OCI-LY3 (cell line): ENCODE data around the gene TBL3.

Experiments used
- H2AFZ ChIP-seq: fragments of 200-600, 300-600 bp; shearing (Covaris generic); 2 replicates; pipeline ENCODE4 v1.6.0; 2014; ENCODE audit warnings: antibody characterized with exemption, low read depth, low read length
- H3K27ac ChIP-seq: fragments of 200-600, 300-600 bp; sonication (generic); 2 replicates; pipeline ENCODE4 v1.5.1; 2014; ENCODE audit warnings: mild to moderate bottlenecking, low read length, moderate library complexity, mixed read lengths
- H3K27me3 ChIP-seq: fragments of 200-600, 300-600 bp; sonication (generic); 2 replicates; pipeline ENCODE4 v1.6.1; 2014; ENCODE audit warnings: low read depth, low read length, mixed read lengths
- H3K36me3 ChIP-seq: fragments of 200-600, 300-600 bp; sonication (generic); replicated peaks from 2 replicates; pipeline ENCODE3; 2014; ENCODE audit warnings: low read depth, low read length, mixed read lengths
- H3K4me1 ChIP-seq: fragments of 300-600, 200-600 bp; sonication (generic); 2 replicates; pipeline ENCODE4 v1.6.1; 2014; ENCODE audit warnings: low read length, mixed read lengths
- H3K4me2 ChIP-seq: fragments of 200-600, 300-600 bp; sonication (generic); 2 replicates; pipeline ENCODE4 v1.6.1; 2014; ENCODE audit warnings: low read length, mixed read lengths
- H3K4me3 ChIP-seq: fragments of 300-600, 200-600 bp; sonication (generic); 2 replicates; pipeline ENCODE4 v1.5.1; 2014; ENCODE audit warnings: antibody characterized with exemption, mild to moderate bottlenecking, low read length, moderate library complexity
- H3K79me2 ChIP-seq: fragments of 300-600, 200-600 bp; shearing (Covaris generic); 2 replicates; pipeline ENCODE4 v1.6.1; 2014; ENCODE audit warnings: mild to moderate bottlenecking, low read length, mixed read lengths
- H3K9ac ChIP-seq: fragments of 300-600, 200-600 bp; shearing (Covaris generic); 2 replicates; pipeline ENCODE4 v1.6.0; 2014; ENCODE audit warnings: mild to moderate bottlenecking, low read length, moderate library complexity
- H3K9me3 ChIP-seq: fragments of 200-600, 300-600 bp; shearing (Covaris generic); 2 replicates; pipeline ENCODE4 v1.6.1; 2014; ENCODE audit warnings: low read length, mixed read lengths; ENCODE audit not compliant: insufficient read depth
- H4K20me1 ChIP-seq: fragments of 200-600, 300-600 bp; sonication (generic); 2 replicates; pipeline ENCODE4 v1.6.1; 2016; ENCODE audit warnings: low read length, mixed read lengths; ENCODE audit not compliant: insufficient read depth
- EZH2phosphoT487 ChIP-seq: fragments of 200-600 bp; shearing (Covaris generic); IDR thresholded peaks from 2 replicates; pipeline ENCODE4 v1.6.1; 2018; ENCODE audit warnings: antibody characterized with exemption, mixed run types, low read depth
- TF ChIP-seq, protein P1 (sequence below): fragments of 200-600, 300-600 bp; sonication (generic); IDR thresholded peaks from 2 replicates; pipeline ENCODE4 v1.5.1; 2014; ENCODE audit warnings: antibody characterized with exemption, low read length, low read depth

TBL3 gene

DNA sequence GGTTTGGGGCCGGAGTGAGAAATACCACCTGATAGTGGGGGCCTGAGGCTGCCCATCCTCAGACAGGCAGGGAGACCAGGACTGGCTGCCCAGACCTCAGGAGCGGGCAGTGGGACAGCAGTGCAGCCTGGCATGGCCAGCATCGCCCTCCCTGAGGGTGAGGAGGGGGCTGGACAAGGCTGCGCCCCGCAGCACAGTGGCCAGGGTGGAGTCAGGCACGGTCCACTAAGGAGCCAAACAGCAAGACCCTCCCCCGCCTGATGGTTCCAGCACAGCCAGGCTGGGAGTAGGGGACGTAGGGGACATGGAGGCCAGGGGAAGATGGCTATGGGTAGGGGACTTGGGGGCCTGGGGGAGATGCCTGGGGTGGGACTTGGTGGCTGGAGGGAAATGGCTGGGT is 34.5 kb downstream of the TBL3 start:
- peaks cover 29% of the 10 kb centered on the region for H3K4me1 ChIP-seq
- H3K9me3 ChIP-seq, result no peaks in the 10 kb centered on the region
- no peak overlapping the region for H2AFZ ChIP-seq
- H3K27me3 ChIP-seq, result no peaks in the 10 kb centered on the region
- peaks cover 80% of the 10 kb centered on the region for H3K79me2 ChIP-seq
- no peak overlapping the region for H3K27ac ChIP-seq
- no peak for TF ChIP-seq EZH2phosphoT487
- TF ChIP-seq, protein P1, sequence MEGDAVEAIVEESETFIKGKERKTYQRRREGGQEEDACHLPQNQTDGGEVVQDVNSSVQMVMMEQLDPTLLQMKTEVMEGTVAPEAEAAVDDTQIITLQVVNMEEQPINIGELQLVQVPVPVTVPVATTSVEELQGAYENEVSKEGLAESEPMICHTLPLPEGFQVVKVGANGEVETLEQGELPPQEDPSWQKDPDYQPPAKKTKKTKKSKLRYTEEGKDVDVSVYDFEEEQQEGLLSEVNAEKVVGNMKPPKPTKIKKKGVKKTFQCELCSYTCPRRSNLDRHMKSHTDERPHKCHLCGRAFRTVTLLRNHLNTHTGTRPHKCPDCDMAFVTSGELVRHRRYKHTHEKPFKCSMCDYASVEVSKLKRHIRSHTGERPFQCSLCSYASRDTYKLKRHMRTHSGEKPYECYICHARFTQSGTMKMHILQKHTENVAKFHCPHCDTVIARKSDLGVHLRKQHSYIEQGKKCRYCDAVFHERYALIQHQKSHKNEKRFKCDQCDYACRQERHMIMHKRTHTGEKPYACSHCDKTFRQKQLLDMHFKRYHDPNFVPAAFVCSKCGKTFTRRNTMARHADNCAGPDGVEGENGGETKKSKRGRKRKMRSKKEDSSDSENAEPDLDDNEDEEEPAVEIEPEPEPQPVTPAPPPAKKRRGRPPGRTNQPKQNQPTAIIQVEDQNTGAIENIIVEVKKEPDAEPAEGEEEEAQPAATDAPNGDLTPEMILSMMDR, result no peak
- H3K36me3 ChIP-seq, result peaks cover 33% of the 10 kb centered on the region
- H3K9ac ChIP-seq, result no peak overlapping the region
- no peak overlapping the region for H3K4me3 ChIP-seq
- no peak overlapping the region for H3K4me2 ChIP-seq
- peaks cover 60% of the 10 kb centered on the region for H4K20me1 ChIP-seq

DNA sequence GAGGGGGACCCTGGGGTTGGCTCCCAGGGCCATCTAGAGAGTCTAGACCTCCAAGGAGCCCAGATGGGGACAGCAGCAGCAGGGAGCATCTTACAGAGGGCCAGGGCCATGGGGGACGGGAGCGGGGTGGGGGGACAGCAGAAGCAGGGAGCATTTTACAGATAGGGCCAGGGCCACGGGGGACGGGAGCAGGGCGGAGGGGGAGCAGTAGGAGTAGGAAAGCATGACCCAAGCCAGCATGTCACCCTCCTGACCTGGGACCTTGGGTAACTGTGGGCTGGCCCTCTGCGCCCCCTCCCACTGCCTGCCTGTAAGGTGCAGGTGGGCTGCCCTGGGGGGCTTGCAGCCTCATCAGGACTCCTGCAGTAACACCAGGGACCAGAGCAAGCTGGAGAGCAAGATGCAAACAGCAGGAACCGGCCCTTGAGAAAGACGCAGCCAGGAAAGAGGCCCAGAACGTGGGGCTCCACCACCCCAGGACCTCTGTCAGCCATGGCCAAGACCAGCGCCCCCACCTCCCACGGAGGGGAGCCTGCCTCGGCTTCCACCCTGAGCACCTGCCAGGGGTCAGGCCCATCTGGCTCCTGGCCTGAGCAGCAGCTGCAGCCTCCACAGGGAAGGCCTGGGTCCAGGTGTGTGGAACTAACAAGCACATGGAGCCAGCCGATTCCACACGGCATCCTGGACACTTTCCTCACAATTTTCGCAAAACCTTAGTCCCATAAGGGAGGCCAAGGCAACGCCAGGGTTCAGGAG is 35.4 kb downstream of the TBL3 start:
- Histone ChIP-seq H3K27ac (no peak overlapping the region), H2AFZ (no peak overlapping the region), H3K4me1 (peaks cover 29% of the 10 kb centered on the region), H3K36me3 (peaks cover 23% of the 10 kb centered on the region), H3K9me3 (no peaks in the 10 kb centered on the region), H3K4me3 (peak overlapping the region; percentile 95; the same call in 1 of the 2 replicates), H3K27me3 (no peaks in the 10 kb centered on the region), H3K79me2 (peaks cover 80% of the 10 kb centered on the region), H3K4me2 (peak overlapping the region; percentile 99), H4K20me1 (peaks cover 60% of the 10 kb centered on the region), H3K9ac (no peak overlapping the region)
- TF ChIP-seq, protein P1, result no peak
- TF ChIP-seq EZH2phosphoT487, result no peak

- H3K36me3 ChIP-seq, result peaks cover 18% of the 10 kb centered on the region
These were observed 36.2 kb downstream of the TBL3 start for GRCh38 chr16:2008009-2008526.

GRCh38 chr16:2008631-2009163 is 36.8 kb downstream of the TBL3 start:
- H4K20me1 ChIP-seq, result peaks cover 53% of the 10 kb centered on the region
- TF ChIP-seq, protein P1, result no peak
- no peak for TF ChIP-seq EZH2phosphoT487
- H2AFZ ChIP-seq, result no peak overlapping the region

More at GRCh38 chr16:2008009-2008526, 36.2 kb downstream of the TBL3 start:
- Histone ChIP-seq H3K79me2 (peaks cover 76% of the 10 kb centered on the region), H4K20me1 (peaks cover 59% of the 10 kb centered on the region), H3K27ac (peak overlapping the region; percentile 68), H3K9ac (peak overlapping the region; percentile 87), H2AFZ (no peak overlapping the region), H3K4me2 (peak overlapping the region; percentile 99), H3K27me3 (no peaks in the 10 kb centered on the region), H3K4me3 (peak overlapping the region; percentile 95), H3K4me1 (peaks cover 29% of the 10 kb centered on the region), H3K9me3 (no peaks in the 10 kb centered on the region)
- TF ChIP-seq EZH2phosphoT487, result no peak
- TF ChIP-seq, protein P1, result no peak

More at GRCh38 chr16:2008631-2009163, 36.8 kb downstream of the TBL3 start:
- Histone ChIP-seq H3K27ac (peak overlapping the region; percentile 68), H3K4me2 (peak overlapping the region; percentile 99), H3K4me1 (peaks cover 29% of the 10 kb centered on the region), H3K4me3 (peak overlapping the region; percentile 95), H3K79me2 (peaks cover 70% of the 10 kb centered on the region), H3K9ac (peak overlapping the region; percentile 87), H3K27me3 (no peaks in the 10 kb centered on the region), H3K9me3 (no peaks in the 10 kb centered on the region), H3K36me3 (peaks cover 12% of the 10 kb centered on the region)
